DOHH2 (cell line): ENCODE results near the gene HINT3.

Source experiments
- H3F3A ChIP-seq: fragments of 200-600 bp; sonication (generic), shearing (Covaris generic); 2 replicates; pipeline ENCODE4 v1.6.0; 2016; ENCODE audit warnings: antibody characterized with exemption, mild to moderate bottlenecking; ENCODE audit not compliant: control insufficient read depth, insufficient read depth
- H3K27ac ChIP-seq: fragments of 200-600 bp; sonication (generic); 2 replicates; pipeline ENCODE4 v1.5.1; 2014; ENCODE audit warnings: low read depth, mild to moderate bottlenecking, low read length, moderate library complexity
- H3K27me3 ChIP-seq: fragments of 200-600 bp; sonication (generic); 2 replicates; pipeline ENCODE4 v1.6.1; 2014; ENCODE audit warnings: mild to moderate bottlenecking, low read length, mixed read lengths; ENCODE audit not compliant: control insufficient read depth
- H3K36me3 ChIP-seq: fragments of 200-600 bp; sonication (generic); 2 replicates; pipeline ENCODE4 v1.6.1; 2014; ENCODE audit warnings: mild to moderate bottlenecking, low read length, moderate library complexity, mixed read lengths; ENCODE audit not compliant: control insufficient read depth
- H3K4me1 ChIP-seq: fragments of 200-600 bp; sonication (generic); 2 replicates; pipeline ENCODE4 v1.6.1; 2014; ENCODE audit warnings: mild to moderate bottlenecking, low read length, mixed read lengths; ENCODE audit not compliant: control insufficient read depth
- H3K4me2 ChIP-seq: fragments of 200-600 bp; sonication (generic); 2 replicates; pipeline ENCODE4 v1.6.0; 2014; ENCODE audit warnings: mild to moderate bottlenecking, low read length, moderate library complexity
- H3K4me3 ChIP-seq: fragments of 200-600 bp; sonication (generic); 2 replicates; pipeline ENCODE4 v1.5.1; 2014; ENCODE audit warnings: mild to moderate bottlenecking, low read length, mixed read lengths
- H3K79me2 ChIP-seq: fragments of 200-600 bp; sonication (generic); 2 replicates; pipeline ENCODE4 v1.6.1; 2014; ENCODE audit warnings: mild to moderate bottlenecking, low read length, mixed read lengths; ENCODE audit not compliant: control insufficient read depth
- H3K9me2 ChIP-seq: fragments of 200-600 bp; sonication (generic); replicated peaks from 2 replicates; pipeline ENCODE4 v1.6.1; 2014; ENCODE audit warnings: mild to moderate bottlenecking, low read length, mixed read lengths; ENCODE audit not compliant: control insufficient read depth
- H3K9me3 ChIP-seq: fragments of 200-600 bp; sonication (generic); 2 replicates; pipeline ENCODE4 v1.6.1; 2014; ENCODE audit warnings: antibody characterized with exemption, low read length, mixed read lengths; ENCODE audit not compliant: control insufficient read depth, insufficient read depth
- H4K20me1 ChIP-seq: fragments of 200-600 bp; sonication (generic); 2 replicates; pipeline ENCODE4 v1.6.0; 2014; ENCODE audit warnings: low read depth, mild to moderate bottlenecking, antibody characterized with exemption, low read length, moderate library complexity; ENCODE audit not compliant: control insufficient read depth, insufficient read depth
- EZH2phosphoT487 ChIP-seq: fragments of 200-600 bp; sonication (generic); IDR thresholded peaks from 2 replicates; pipeline ENCODE4 v1.6.1; 2017; ENCODE audit warnings: borderline replicate concordance, mild to moderate bottlenecking, antibody characterized with exemption, low read length, moderate library complexity, mixed read lengths
- TF ChIP-seq, protein P1 (sequence below): fragments of 200-600 bp; sonication (generic); IDR thresholded peaks from one replicate; pipeline ENCODE4 v1.5.1; 2014; ENCODE audit warnings: antibody characterized with exemption, mild to moderate bottlenecking, low read depth, low read length; ENCODE audit not compliant: poor library complexity, severe bottlenecking

HINT3 gene

DNA sequence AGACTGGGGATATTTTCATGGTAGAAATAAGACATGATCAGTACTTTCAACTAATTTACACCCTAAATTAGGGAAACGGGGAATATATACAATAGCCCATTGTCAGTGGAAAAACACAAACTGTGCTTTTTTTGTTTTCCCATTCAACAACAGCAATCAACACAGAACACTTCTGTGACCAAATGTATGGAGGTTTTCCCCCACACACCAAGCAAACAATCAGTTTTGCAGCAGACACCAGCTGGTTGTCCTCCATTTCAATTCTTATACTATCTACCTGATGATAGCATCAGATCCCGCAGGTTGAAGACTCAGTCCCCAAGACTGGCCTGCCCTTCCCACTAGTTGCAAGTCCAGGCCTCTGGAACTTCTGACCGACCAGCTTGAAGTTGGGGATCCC, 4.5 kb downstream of the HINT3 start:
- Histone ChIP-seq H3K9me2 (no peaks in the 10 kb centered on the region), H3K4me3 (no peak overlapping the region), H3K9me3 (no peaks in the 10 kb centered on the region), H3K27ac (no peak overlapping the region), H3F3A (peaks cover 7% of the 10 kb centered on the region; the same call in 1 of the 2 replicates), H4K20me1 (no peaks in the 10 kb centered on the region; the same call in 1 of the 2 replicates), H3K4me1 (peaks cover 23% of the 10 kb centered on the region), H3K4me2 (no peak overlapping the region), H3K27me3 (no peaks in the 10 kb centered on the region), H3K36me3 (peaks cover 27% of the 10 kb centered on the region), H3K79me2 (peaks cover 87% of the 10 kb centered on the region)
- TF ChIP-seq, protein P1, sequence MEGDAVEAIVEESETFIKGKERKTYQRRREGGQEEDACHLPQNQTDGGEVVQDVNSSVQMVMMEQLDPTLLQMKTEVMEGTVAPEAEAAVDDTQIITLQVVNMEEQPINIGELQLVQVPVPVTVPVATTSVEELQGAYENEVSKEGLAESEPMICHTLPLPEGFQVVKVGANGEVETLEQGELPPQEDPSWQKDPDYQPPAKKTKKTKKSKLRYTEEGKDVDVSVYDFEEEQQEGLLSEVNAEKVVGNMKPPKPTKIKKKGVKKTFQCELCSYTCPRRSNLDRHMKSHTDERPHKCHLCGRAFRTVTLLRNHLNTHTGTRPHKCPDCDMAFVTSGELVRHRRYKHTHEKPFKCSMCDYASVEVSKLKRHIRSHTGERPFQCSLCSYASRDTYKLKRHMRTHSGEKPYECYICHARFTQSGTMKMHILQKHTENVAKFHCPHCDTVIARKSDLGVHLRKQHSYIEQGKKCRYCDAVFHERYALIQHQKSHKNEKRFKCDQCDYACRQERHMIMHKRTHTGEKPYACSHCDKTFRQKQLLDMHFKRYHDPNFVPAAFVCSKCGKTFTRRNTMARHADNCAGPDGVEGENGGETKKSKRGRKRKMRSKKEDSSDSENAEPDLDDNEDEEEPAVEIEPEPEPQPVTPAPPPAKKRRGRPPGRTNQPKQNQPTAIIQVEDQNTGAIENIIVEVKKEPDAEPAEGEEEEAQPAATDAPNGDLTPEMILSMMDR: no peak
- TF ChIP-seq EZH2phosphoT487: no peak

DNA sequence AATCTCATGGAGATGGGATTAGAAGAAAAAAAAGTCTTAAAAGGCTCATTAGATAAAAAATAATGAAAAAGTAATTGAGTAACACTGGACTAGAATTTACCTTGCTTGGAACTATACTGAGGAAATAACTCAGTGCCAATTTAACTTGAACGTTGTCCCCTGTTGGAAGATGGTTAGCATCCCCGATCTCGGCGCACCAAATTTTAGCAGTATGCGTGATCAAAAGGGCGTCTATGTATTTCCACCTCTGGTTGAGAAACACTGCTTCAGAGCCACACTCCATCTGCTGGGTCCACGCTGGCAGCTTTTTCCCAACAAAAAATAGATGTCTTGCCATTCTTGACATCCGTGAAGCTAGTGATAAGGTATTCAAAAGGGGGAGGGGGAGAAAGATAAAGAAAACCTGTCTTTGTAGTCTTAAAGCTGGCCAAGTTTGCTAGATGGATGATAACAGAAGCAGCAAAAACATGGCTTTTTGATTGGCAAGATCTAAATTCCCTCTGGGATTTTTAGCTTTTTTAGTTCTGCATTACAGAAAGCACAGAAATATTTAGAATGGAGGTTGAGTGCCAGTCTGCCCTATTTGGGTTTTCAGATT, 6.4 kb downstream of the HINT3 start:
- Histone ChIP-seq H3K4me3 (no peak overlapping the region), H3K27ac (no peak overlapping the region), H3K79me2 (peaks cover 90% of the 10 kb centered on the region), H3K4me2 (no peak overlapping the region), H3K27me3 (no peaks in the 10 kb centered on the region), H3K36me3 (peaks cover 33% of the 10 kb centered on the region), H4K20me1 (no peaks in the 10 kb centered on the region; the same call in 1 of the 2 replicates), H3K9me2 (no peaks in the 10 kb centered on the region), H3K4me1 (peaks cover 38% of the 10 kb centered on the region), H3K9me3 (no peaks in the 10 kb centered on the region), H3F3A (peaks cover 12% of the 10 kb centered on the region)
- TF ChIP-seq, protein P1: no peak
- TF ChIP-seq EZH2phosphoT487: no peak

DNA sequence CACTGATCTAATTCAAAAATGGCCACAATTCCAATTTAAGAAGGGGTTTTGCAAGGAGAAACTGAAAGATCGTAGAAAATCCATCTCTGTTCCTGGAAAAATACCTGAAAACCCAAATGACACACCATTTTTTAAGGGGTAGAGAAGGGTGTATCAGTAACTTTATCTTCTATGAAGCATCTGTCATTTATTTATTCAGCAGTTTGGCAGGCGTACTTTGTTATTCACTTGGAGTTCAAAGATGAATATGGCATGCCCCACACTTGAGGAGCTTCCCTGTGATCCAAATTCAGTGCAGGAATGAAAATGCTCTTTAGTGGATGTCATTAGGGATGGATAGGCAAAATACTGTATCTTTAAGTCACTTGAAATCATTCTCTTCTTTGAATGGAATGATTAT, 7.2 kb downstream of the HINT3 start:
- no peaks in the 10 kb centered on the region; the same call in 1 of the 2 replicates for H4K20me1 ChIP-seq
- no peaks in the 10 kb centered on the region for H3K27me3 ChIP-seq
- peaks cover 89% of the 10 kb centered on the region for H3K79me2 ChIP-seq
- H3K4me2 ChIP-seq: no peak overlapping the region
- peaks cover 29% of the 10 kb centered on the region for H3K36me3 ChIP-seq
- no peak overlapping the region for H3K27ac ChIP-seq
- no peak overlapping the region for H3K4me3 ChIP-seq
- peaks cover 16% of the 10 kb centered on the region for H3F3A ChIP-seq
- no peaks in the 10 kb centered on the region for H3K9me3 ChIP-seq
- peaks cover 38% of the 10 kb centered on the region for H3K4me1 ChIP-seq
- H3K9me2 ChIP-seq: no peaks in the 10 kb centered on the region
- TF ChIP-seq, protein P1: no peak
- TF ChIP-seq EZH2phosphoT487: no peak
